ENCODE measurements around the gene ERC1. TPM values are rescaled to one million over a fixed set of nuclear protein-coding genes. Genes with fewer than 3 reads are reported as not detected.

Gene ERC1
- total RNA-seq, 1 donor from 2014 or later, result 79.5 TPM

GRCh38 chr12:1517007-1517406 is 526.0 kb downstream of the ERC1 start:
- Mint-ChIP-seq H3K4me1 (ENCODE audit: unreplicated experiment) (peaks cover 32% of the 10 kb centered on the region), H3K27me3 (ENCODE audit: unreplicated experiment) (no peaks in the 10 kb centered on the region), H3K4me3 (ENCODE audit: unreplicated experiment) (no peak overlapping the region), H3K9me3 (ENCODE audit: unreplicated experiment) (peaks cover 9% of the 10 kb centered on the region), H3K36me3 (ENCODE audit: unreplicated experiment) (no peaks in the 10 kb centered on the region), H3K27ac (ENCODE audit: unreplicated experiment) (peak overlapping the region; percentile 41)
- TF ChIP-seq CTCF (IDR thresholded peaks at IDR 0.05), result peak; percentile 52
- DNase-seq (ENCODE audit: extremely low spot score, unreplicated experiment), result no peak

GRCh38 chr12:1517734-1518525 is 526.9 kb downstream of the ERC1 start:
- H3K27ac Mint-ChIP-seq (ENCODE audit: unreplicated experiment), result no peak overlapping the region

GRCh38 chr12:1518591-1519516 is 527.8 kb downstream of the ERC1 start:
- peaks cover 37% of the 10 kb centered on the region for H3K4me1 Mint-ChIP-seq (ENCODE audit: unreplicated experiment)
- peak overlapping the region; percentile 11 for H3K4me3 Mint-ChIP-seq (ENCODE audit: unreplicated experiment)
- H3K36me3 Mint-ChIP-seq (ENCODE audit: unreplicated experiment), result no peaks in the 10 kb centered on the region
- no peak for DNase-seq (ENCODE audit: extremely low spot score, unreplicated experiment)
- peaks cover 9% of the 10 kb centered on the region for H3K9me3 Mint-ChIP-seq (ENCODE audit: unreplicated experiment)
- TF ChIP-seq CTCF (IDR thresholded peaks at IDR 0.05), result no peak
- H3K27me3 Mint-ChIP-seq (ENCODE audit: unreplicated experiment), result no peaks in the 10 kb centered on the region
- H3K27ac Mint-ChIP-seq (ENCODE audit: unreplicated experiment), result peak overlapping the region; percentile 81

More at GRCh38 chr12:1517734-1518525, 526.9 kb downstream of the ERC1 start:
- no peak for DNase-seq (ENCODE audit: extremely low spot score, unreplicated experiment)
- H3K4me1 Mint-ChIP-seq (ENCODE audit: unreplicated experiment), result peaks cover 32% of the 10 kb centered on the region
- TF ChIP-seq CTCF (IDR thresholded peaks at IDR 0.05), result no peak
- H3K4me3 Mint-ChIP-seq (ENCODE audit: unreplicated experiment), result no peak overlapping the region
- H3K36me3 Mint-ChIP-seq (ENCODE audit: unreplicated experiment), result no peaks in the 10 kb centered on the region
- no peaks in the 10 kb centered on the region for H3K27me3 Mint-ChIP-seq (ENCODE audit: unreplicated experiment)
- peaks cover 9% of the 10 kb centered on the region for H3K9me3 Mint-ChIP-seq (ENCODE audit: unreplicated experiment)

GRCh38 chr12:1519642-1520041 is 528.6 kb downstream of the ERC1 start:
- Mint-ChIP-seq H3K4me1 (ENCODE audit: unreplicated experiment) (peaks cover 41% of the 10 kb centered on the region), H3K4me3 (ENCODE audit: unreplicated experiment) (peak overlapping the region; percentile 19), H3K36me3 (ENCODE audit: unreplicated experiment) (no peaks in the 10 kb centered on the region), H3K27ac (ENCODE audit: unreplicated experiment) (peak overlapping the region; percentile 81), H3K9me3 (ENCODE audit: unreplicated experiment) (peaks cover 9% of the 10 kb centered on the region), H3K27me3 (ENCODE audit: unreplicated experiment) (no peaks in the 10 kb centered on the region)
- TF ChIP-seq CTCF (IDR thresholded peaks at IDR 0.05), result no peak
- DNase-seq (ENCODE audit: extremely low spot score, unreplicated experiment), result no peak

- no peak for DNase-seq (ENCODE audit: extremely low spot score, unreplicated experiment)
- Mint-ChIP-seq H3K36me3 (ENCODE audit: unreplicated experiment) (no peaks in the 10 kb centered on the region), H3K27ac (ENCODE audit: unreplicated experiment) (peak overlapping the region; percentile 54), H3K4me1 (ENCODE audit: unreplicated experiment) (peaks cover 49% of the 10 kb centered on the region), H3K4me3 (ENCODE audit: unreplicated experiment) (no peak overlapping the region), H3K27me3 (ENCODE audit: unreplicated experiment) (no peaks in the 10 kb centered on the region), H3K9me3 (ENCODE audit: unreplicated experiment) (no peaks in the 10 kb centered on the region)
- TF ChIP-seq CTCF (IDR thresholded peaks at IDR 0.05), result no peak
These were observed 532.0 kb downstream of the ERC1 start for GRCh38 chr12:1523046-1523445.
